Gastrocnemius medialis (tissue), 4 donors: ENCODE measurements around the gene PANX1.

ENCODE experiments used
- CTCF ChIP-seq, 5 experiments: fragments of 450-650 bp in 3 of 5; fragments of 200-600 bp in 2 of 5; sonication (generic) in 2 of 5; IDR thresholded peaks in 4 of 5; conservative IDR thresholded peaks in 1 of 5; 1 replicate in 4 of 5; 2 replicates in 1 of 5; pipeline ENCODE4 v1.5.1; 2016 to 2019; ENCODE audit warnings: antibody characterized with exemption in 5 of 5, mild to moderate bottlenecking in 3 of 5, moderate library complexity in 3 of 5
- POLR2A ChIP-seq, 2 donors: fragments of 450-650 bp; IDR thresholded peaks; one replicate each; pipeline ENCODE4 v1.6.1; 2017; ENCODE audit warnings: antibody characterized with exemption in 2 of 2, mild to moderate bottlenecking in 2 of 2, moderate library complexity in 2 of 2

GRCh38 chr11:94147433-94147845, 18.8 kb downstream of the PANX1 start:
- TF ChIP-seq CTCF (IDR thresholded peaks at IDR 0.05 in 4 of 5, conservative IDR thresholded peaks at IDR 0.05 in 1 of 5) (no peak), POLR2A (IDR thresholded peaks at IDR 0.05) (no peak)
